Heart left ventricle (tissue), 13 donors: Measurements from ENCODE around the gene SRR.

Experiments used
- CTCF ChIP-seq, 12 donors: fragments of 200-600 bp; sonication (generic) in 4 of 12; IDR thresholded peaks; one replicate each; pipeline versions ENCODE4 v1.5.0 to v1.8.0; 2018 to 2022; ENCODE audit warnings: antibody characterized with exemption in 12 of 12, mild to moderate bottlenecking in 5 of 12
- POLR2A ChIP-seq, 2 donors: fragments of 450-650 bp; IDR thresholded peaks; one replicate each; pipeline ENCODE4 v1.6.1; 2017; ENCODE audit warnings: antibody characterized with exemption in 2 of 2, mild to moderate bottlenecking in 2 of 2, moderate library complexity in 2 of 2
- donor health status: ischemic (EF 13 %, LVEDD 7.1; RV severe dilation, severe dysfunction).
- donor health status: DM: no; HTN: yes; CAD: no.
- donor health status: DM: no; HTN: no; CAD: no.
- donor health status: ischemic (EF 25% LVEDD 6.9; RV normal size, moderate dysfunction).
- donor health status: ischemic (EF 25% LVEDD 5.7; RV mildly dilated, moderate dysfunction).
- donor health status: ischemic (EF 35%, LVEDD 5.7; RV mildly dilated, moderate dysfunction).
- donor health status: nonischemic (EF 11% LVEDD 7.7; RV severe dilation, severe dysfunction).
- donor health status: DM: yes; HTN: yes; CAD: no.
- donor health status: PGD.
- donor health status: ischemic (EF 29% LVEDD 5.4; RV normal size, mild dysfunction).
- donor health status: nonischemic (EF 23%, LVEDD 6.1; RV moderate dilation, normal function).

- no peak for TF ChIP-seq POLR2A (IDR thresholded peaks at IDR 0.05)
- TF ChIP-seq CTCF (IDR thresholded peaks at IDR 0.05), result no peak
Observed at GRCh38 chr17:2347805-2348685, 44.3 kb downstream of the SRR start.
